ENCODE results near the gene SLC18B1.
A peak's percentile ranks its signal among the peaks of the same experiment; 100 is the strongest.
"Not testable (repeated sequence)": the region's sequence is repeated elsewhere in the genome, so short reads cannot be mapped to it uniquely, and the experiment has no call there.

The SLC18B1 gene

GRCh38 chr6:132789396-132789776 lies 9.1 kb downstream of the SLC18B1 start:
- no peaks in the 10 kb centered on the region for H3K36me3 ChIP-seq (ENCODE audit: control insufficient read depth, insufficient read depth, low read length)

GRCh38 chr6:132788658-132789395 lies 9.6 kb downstream of the SLC18B1 start:
- Histone ChIP-seq H3K9me3 (ENCODE audit: control insufficient read depth, low read length) (no peaks in the 10 kb centered on the region), H3K9ac (ENCODE audit: low read length) (no peak overlapping the region), H3K36me3 (ENCODE audit: control insufficient read depth, insufficient read depth, low read length) (no peaks in the 10 kb centered on the region), H3K27me3 (ENCODE audit: control insufficient read depth, insufficient read depth, low read length) (no peaks in the 10 kb centered on the region), H3K4me1 (ENCODE audit: control insufficient read depth, insufficient read depth, low read length) (no peaks in the 10 kb centered on the region), H3K4me3 (ENCODE audit: low read length) (no peak overlapping the region)

More at GRCh38 chr6:132789396-132789776, 9.1 kb downstream of the SLC18B1 start:
- Histone ChIP-seq H3K4me3 (ENCODE audit: low read length) (no peak overlapping the region), H3K9me3 (ENCODE audit: control insufficient read depth, low read length) (no peaks in the 10 kb centered on the region), H3K9ac (ENCODE audit: low read length) (no peak overlapping the region), H3K4me1 (ENCODE audit: control insufficient read depth, insufficient read depth, low read length) (no peaks in the 10 kb centered on the region), H3K27me3 (ENCODE audit: control insufficient read depth, insufficient read depth, low read length) (no peaks in the 10 kb centered on the region)

DNA sequence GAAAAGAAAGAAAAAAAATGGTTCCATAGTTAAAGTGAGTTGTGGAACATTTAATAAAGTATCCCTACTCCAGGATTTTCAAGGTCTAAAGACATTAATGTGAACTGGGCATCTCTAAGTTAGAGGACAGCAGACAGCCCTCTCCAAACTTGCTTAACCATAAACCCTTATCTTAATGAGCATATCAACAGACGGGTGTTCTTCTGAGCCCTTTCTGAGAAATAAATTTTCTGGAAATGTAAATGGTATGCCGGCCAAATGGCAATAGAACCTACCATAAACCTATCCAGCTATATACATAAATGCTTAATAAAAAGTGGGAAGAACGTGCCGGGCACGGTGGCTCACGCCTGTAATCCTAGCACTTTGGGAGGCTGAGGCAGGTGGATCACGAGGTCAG lies 12.5 kb downstream of the SLC18B1 start:
- H3K4me3 ChIP-seq (ENCODE audit: low read length), result no peak overlapping the region
- no peaks in the 10 kb centered on the region for H3K36me3 ChIP-seq (ENCODE audit: control insufficient read depth, insufficient read depth, low read length)
- H3K9me3 ChIP-seq (ENCODE audit: control insufficient read depth, low read length), result no peaks in the 10 kb centered on the region
- no peaks in the 10 kb centered on the region for H3K4me1 ChIP-seq (ENCODE audit: control insufficient read depth, insufficient read depth, low read length)
- H3K9ac ChIP-seq (ENCODE audit: low read length), result no peak overlapping the region
- no peaks in the 10 kb centered on the region for H3K27me3 ChIP-seq (ENCODE audit: control insufficient read depth, insufficient read depth, low read length)

GRCh38 chr6:132780770-132781371 lies 17.6 kb downstream of the SLC18B1 start:
- H3K4me3 ChIP-seq (ENCODE audit: low read length), result no peak overlapping the region
- no peaks in the 10 kb centered on the region for H3K4me1 ChIP-seq (ENCODE audit: control insufficient read depth, insufficient read depth, low read length)
- H3K36me3 ChIP-seq (ENCODE audit: control insufficient read depth, insufficient read depth, low read length), result peaks cover 4% of the 10 kb centered on the region
- no peak overlapping the region for H3K9ac ChIP-seq (ENCODE audit: low read length)
- no peaks in the 10 kb centered on the region for H3K9me3 ChIP-seq (ENCODE audit: control insufficient read depth, low read length)
- no peaks in the 10 kb centered on the region for H3K27me3 ChIP-seq (ENCODE audit: control insufficient read depth, insufficient read depth, low read length)

- not testable (repeated sequence) for H3K9me3 ChIP-seq (ENCODE audit: control insufficient read depth, low read length); H3K4me3 ChIP-seq (ENCODE audit: low read length); H3K36me3 ChIP-seq (ENCODE audit: control insufficient read depth, insufficient read depth, low read length); H3K4me1 ChIP-seq (ENCODE audit: control insufficient read depth, insufficient read depth, low read length); H3K27me3 ChIP-seq (ENCODE audit: control insufficient read depth, insufficient read depth, low read length); H3K9ac ChIP-seq (ENCODE audit: low read length)
Measured at GRCh38 chr6:132777881-132778280, 20.6 kb downstream of the SLC18B1 start.

GRCh38 chr6:132768051-132768517 lies 30.4 kb downstream of the SLC18B1 start:
- Histone ChIP-seq H3K36me3 (ENCODE audit: control insufficient read depth, insufficient read depth, low read length) (no peaks in the 10 kb centered on the region), H3K9me3 (ENCODE audit: control insufficient read depth, low read length) (no peaks in the 10 kb centered on the region), H3K4me3 (ENCODE audit: low read length) (no peak overlapping the region), H3K9ac (ENCODE audit: low read length) (peak overlapping the region; percentile 46), H3K4me1 (ENCODE audit: control insufficient read depth, insufficient read depth, low read length) (peaks cover 10% of the 10 kb centered on the region), H3K27me3 (ENCODE audit: control insufficient read depth, insufficient read depth, low read length) (no peaks in the 10 kb centered on the region)

- H3K4me3 ChIP-seq (ENCODE audit: low read length), result no peak overlapping the region
- H3K27me3 ChIP-seq (ENCODE audit: control insufficient read depth, insufficient read depth, low read length), result no peaks in the 10 kb centered on the region
- no peaks in the 10 kb centered on the region for H3K9me3 ChIP-seq (ENCODE audit: control insufficient read depth, low read length)
- no peak overlapping the region for H3K9ac ChIP-seq (ENCODE audit: low read length)
- no peaks in the 10 kb centered on the region for H3K36me3 ChIP-seq (ENCODE audit: control insufficient read depth, insufficient read depth, low read length)
- peaks cover 10% of the 10 kb centered on the region for H3K4me1 ChIP-seq (ENCODE audit: control insufficient read depth, insufficient read depth, low read length)
Measured at GRCh38 chr6:132765560-132765959, 32.9 kb downstream of the SLC18B1 start.

DNA sequence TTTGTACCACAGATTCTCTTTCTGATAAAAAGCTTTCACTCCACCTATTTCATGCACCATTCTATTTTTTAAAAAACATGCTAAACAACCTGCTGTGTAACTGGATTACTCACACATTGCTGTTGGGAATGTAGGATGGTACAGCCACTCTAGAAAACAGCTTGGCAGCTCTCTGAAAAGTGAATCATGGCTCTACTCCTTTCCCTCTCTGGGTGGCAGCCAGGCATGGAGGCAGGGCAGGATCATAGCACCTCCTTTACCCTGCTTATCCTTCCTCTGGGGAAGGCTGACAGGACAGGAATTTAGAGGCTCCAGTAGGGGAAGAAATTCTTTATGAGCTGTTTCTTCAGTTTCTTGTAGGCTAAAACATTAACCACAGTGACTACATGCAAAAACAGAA lies 34.1 kb downstream of the SLC18B1 start:
- Histone ChIP-seq H3K4me3 (ENCODE audit: low read length) (no peak overlapping the region), H3K36me3 (ENCODE audit: control insufficient read depth, insufficient read depth, low read length) (no peaks in the 10 kb centered on the region), H3K9me3 (ENCODE audit: control insufficient read depth, low read length) (no peaks in the 10 kb centered on the region), H3K4me1 (ENCODE audit: control insufficient read depth, insufficient read depth, low read length) (peaks cover 10% of the 10 kb centered on the region), H3K27me3 (ENCODE audit: control insufficient read depth, insufficient read depth, low read length) (no peaks in the 10 kb centered on the region), H3K9ac (ENCODE audit: low read length) (no peak overlapping the region)

GRCh38 chr6:132763269-132763668 lies 35.2 kb downstream of the SLC18B1 start:
- Histone ChIP-seq H3K4me1 (ENCODE audit: control insufficient read depth, insufficient read depth, low read length) (peaks cover 10% of the 10 kb centered on the region), H3K9ac (ENCODE audit: low read length) (no peak overlapping the region), H3K36me3 (ENCODE audit: control insufficient read depth, insufficient read depth, low read length) (no peaks in the 10 kb centered on the region), H3K9me3 (ENCODE audit: control insufficient read depth, low read length) (no peaks in the 10 kb centered on the region), H3K4me3 (ENCODE audit: low read length) (no peak overlapping the region), H3K27me3 (ENCODE audit: control insufficient read depth, insufficient read depth, low read length) (no peaks in the 10 kb centered on the region)

DNA sequence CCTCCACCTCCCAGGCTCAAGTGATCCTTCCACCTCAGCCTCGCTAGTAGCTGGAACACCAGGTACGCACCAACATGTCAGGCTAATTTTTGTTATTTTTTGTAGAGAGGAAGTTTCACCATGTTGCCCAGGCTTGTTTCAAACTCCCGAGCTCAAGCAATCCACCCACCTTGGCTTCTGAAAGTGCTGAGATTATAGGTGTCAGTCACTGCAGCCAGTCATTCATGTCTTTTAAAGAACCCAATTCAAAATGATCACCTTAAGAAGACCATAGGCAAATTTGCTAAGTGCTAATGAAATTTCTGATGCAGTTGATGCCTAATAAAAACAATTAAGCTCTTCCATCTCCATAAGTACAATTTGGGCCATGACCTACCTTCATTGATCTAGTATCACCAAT lies 38.2 kb downstream of the SLC18B1 start:
- Histone ChIP-seq H3K4me1 (ENCODE audit: control insufficient read depth, insufficient read depth, low read length) (peaks cover 5% of the 10 kb centered on the region), H3K9me3 (ENCODE audit: control insufficient read depth, low read length) (no peaks in the 10 kb centered on the region), H3K27me3 (ENCODE audit: control insufficient read depth, insufficient read depth, low read length) (no peaks in the 10 kb centered on the region), H3K4me3 (ENCODE audit: low read length) (no peak overlapping the region), H3K9ac (ENCODE audit: low read length) (no peak overlapping the region), H3K36me3 (ENCODE audit: control insufficient read depth, insufficient read depth, low read length) (no peaks in the 10 kb centered on the region)

- H3K4me1 ChIP-seq (ENCODE audit: control insufficient read depth, insufficient read depth, low read length), result no peaks in the 10 kb centered on the region
- H3K4me3 ChIP-seq (ENCODE audit: low read length), result no peak overlapping the region
- H3K27me3 ChIP-seq (ENCODE audit: control insufficient read depth, insufficient read depth, low read length), result no peaks in the 10 kb centered on the region
- no peak overlapping the region for H3K9ac ChIP-seq (ENCODE audit: low read length)
- no peaks in the 10 kb centered on the region for H3K9me3 ChIP-seq (ENCODE audit: control insufficient read depth, low read length)
- H3K36me3 ChIP-seq (ENCODE audit: control insufficient read depth, insufficient read depth, low read length), result no peaks in the 10 kb centered on the region
Measured at GRCh38 chr6:132758689-132759088, 39.7 kb downstream of the SLC18B1 start.

- Histone ChIP-seq H3K9me3 (ENCODE audit: control insufficient read depth, low read length) (no peaks in the 10 kb centered on the region), H3K36me3 (ENCODE audit: control insufficient read depth, insufficient read depth, low read length) (no peaks in the 10 kb centered on the region), H3K4me3 (ENCODE audit: low read length) (no peak overlapping the region), H3K4me1 (ENCODE audit: control insufficient read depth, insufficient read depth, low read length) (peaks cover 7% of the 10 kb centered on the region), H3K27me3 (ENCODE audit: control insufficient read depth, insufficient read depth, low read length) (no peaks in the 10 kb centered on the region), H3K9ac (ENCODE audit: low read length) (no peak overlapping the region)
Measured at GRCh38 chr6:132752255-132752654, 46.2 kb downstream of the SLC18B1 start.
